GM19043 (cell line): ENCODE results near the gene ZDHHC1.

ENCODE experiments used
- ATAC-seq: cut with Tn5 transposase; IDR thresholded peaks from one replicate; pipeline ENCODE4 v1.9.1; 2021; ENCODE audit warnings: low read depth; ENCODE audit not compliant: unreplicated experiment

Gene ZDHHC1

GRCh38 chr16:67449336-67449735, 33.1 kb upstream of the ZDHHC1 start:
- ATAC-seq: no peak

- ATAC-seq: no peak
Observed at GRCh38 chr16:67448580-67448979, 32.3 kb upstream of the ZDHHC1 start.

DNA sequence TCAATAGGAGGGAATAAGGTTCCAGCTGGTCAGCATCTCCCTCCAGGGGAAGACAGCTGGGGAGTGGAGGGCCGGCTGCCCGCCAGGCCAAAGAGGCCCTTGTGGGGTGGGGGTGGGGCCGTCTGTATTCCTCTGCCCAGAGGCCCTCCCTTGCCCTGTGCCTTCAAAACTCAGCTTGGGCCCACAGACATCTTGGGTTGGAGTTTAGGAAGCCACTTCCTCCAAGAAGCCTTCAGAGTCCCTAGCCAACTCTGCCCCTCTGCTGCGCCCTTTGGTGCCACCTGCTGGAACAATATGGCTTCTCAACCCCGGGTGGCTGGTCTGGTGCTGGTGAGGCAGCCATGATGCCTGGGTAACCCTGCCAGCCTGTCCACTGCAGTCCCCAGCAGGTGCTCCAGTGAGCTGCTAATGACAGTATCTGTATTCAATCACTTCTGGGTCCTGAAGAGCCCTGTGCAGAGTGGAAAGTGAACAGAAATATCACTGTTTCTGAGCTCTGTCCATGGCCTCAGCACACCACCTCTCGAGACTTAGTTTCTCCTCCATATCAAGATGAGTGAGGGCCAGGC, 31.3 kb upstream of the ZDHHC1 start:
- no peak for ATAC-seq

- no peak for ATAC-seq
Observed at GRCh38 chr16:67446968-67447507, 30.8 kb upstream of the ZDHHC1 start.

DNA sequence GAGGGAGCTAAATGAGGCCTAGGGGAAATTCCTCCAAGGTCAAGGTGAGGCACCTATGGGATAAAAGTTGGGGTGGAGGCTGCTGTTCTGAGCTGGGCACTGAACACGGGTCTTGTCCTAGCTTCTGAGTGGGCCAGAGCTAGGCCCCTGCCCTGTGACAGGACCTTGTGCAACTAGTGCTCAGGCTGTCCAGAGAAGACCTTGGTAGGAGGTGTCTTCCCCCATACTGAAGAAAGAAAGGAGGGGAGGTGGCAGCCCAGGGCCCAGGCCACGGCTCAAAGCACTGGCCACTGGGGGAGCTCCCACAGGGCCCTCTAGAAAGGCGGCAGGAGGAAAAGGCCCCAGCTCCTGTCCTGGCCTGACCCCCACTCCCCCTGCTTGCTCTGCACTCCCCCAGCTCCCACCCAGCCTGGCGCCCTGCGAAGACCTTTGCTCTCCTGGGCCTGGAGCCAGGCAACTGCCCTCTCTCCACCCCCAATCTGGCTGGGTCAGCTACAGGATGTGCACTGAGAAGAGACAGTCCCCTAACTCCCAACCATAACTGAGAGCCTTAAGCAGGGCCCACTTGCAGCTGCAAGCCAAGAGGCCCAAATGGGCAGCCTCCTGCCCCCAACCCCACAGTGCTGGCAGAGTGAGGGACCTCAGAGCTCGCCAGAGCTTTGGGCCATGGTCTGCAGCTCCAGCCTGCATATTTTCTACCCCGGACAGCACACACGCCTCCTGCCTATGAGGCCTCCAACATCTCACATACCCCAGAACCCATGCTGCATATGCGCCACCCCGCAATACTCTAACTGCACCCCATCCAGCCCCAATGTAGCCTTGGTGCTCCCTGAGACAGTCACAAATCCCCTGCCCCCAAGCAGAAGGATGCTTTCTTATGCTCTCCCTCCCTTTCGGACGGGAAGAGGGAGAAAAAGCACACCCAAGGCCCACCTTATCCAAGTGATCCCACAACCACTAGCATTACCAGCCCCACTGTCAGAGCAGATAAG, 29.9 kb upstream of the ZDHHC1 start:
- ATAC-seq: no peak

DNA sequence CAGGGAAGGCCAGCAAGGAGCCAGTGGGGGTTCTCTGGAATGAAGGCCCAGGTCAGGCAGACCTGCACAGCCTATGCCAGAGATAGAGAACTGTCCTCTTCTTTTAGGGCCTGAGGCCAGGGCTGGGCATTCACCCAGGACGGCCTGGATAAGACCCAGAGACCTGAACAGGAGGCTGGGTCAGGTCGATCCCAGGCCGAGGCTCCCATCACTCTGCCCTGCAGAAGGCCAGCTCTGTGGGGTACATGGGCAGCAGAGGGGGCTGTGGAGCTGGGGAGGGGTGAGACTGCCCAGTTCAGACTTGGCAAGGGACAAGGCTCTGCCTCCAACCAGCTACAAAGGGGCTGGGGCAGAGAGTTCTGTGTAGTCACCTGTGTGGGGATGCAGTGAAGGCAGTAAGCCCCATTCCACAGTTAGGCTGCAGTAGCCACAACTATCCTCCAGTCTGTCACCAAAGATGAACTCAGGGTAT, 29.2 kb upstream of the ZDHHC1 start:
- no peak for ATAC-seq

DNA sequence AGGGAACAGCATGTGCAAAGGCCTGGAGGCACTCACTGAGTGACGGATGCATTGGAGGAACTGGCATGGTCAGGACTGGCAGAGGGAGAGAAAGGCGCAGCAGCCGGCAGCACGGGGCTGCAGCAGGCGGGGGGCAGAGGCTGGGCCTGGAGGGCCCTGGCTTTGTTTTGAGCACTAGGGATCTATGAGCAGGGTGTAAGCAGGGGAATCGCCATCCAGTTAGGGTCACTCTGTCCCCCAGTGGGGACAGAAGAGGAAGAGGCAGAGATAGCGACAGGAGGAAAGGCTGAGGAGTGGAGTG, 28.8 kb upstream of the ZDHHC1 start:
- no peak for ATAC-seq

- no peak for ATAC-seq
Observed at GRCh38 chr16:67444259-67445125, 28.2 kb upstream of the ZDHHC1 start.

- ATAC-seq: no peak
Observed at GRCh38 chr16:67443265-67443664, 27.0 kb upstream of the ZDHHC1 start.

- no peak for ATAC-seq
Observed at GRCh38 chr16:67442581-67443255, 26.4 kb upstream of the ZDHHC1 start.

- ATAC-seq: no peak
Observed at GRCh38 chr16:67441907-67442306, 25.6 kb upstream of the ZDHHC1 start.

- no peak for ATAC-seq
Observed at GRCh38 chr16:67441271-67441753, 25.0 kb upstream of the ZDHHC1 start.

- no peak for ATAC-seq
Observed at GRCh38 chr16:67438824-67439393, 22.6 kb upstream of the ZDHHC1 start.

DNA sequence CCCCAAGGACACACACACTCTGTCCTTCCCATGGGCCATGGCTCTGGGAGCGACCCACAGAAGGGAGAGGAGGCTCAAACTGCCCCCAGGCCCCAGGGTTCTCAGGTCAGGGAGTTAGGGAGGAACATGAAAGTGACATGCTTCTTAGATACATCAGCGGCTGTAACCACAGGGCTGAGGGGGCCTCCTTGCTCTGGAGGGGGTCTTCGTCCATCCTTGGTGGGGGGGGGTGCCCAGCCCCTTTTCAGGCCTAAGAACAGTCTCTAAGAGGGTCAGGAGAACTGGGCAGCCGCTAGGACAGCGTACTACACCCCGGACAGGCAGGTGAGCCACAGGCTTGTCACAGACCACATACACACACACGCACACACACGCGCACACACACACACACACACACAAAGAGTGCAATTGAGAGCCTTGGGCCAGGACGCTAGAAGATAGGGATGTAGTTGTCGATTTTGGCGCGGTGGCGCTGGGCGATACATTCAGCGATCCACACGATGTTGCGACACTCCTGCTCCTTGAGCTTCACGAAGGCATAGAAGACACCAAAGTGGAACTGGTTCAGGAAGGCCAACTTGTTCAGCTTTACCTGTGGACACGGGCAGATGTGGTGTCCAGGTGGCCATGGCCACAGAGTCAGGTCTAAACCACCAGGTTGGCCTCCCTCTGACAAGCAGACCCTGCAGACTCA, 22.0 kb upstream of the ZDHHC1 start:
- no peak for ATAC-seq

DNA sequence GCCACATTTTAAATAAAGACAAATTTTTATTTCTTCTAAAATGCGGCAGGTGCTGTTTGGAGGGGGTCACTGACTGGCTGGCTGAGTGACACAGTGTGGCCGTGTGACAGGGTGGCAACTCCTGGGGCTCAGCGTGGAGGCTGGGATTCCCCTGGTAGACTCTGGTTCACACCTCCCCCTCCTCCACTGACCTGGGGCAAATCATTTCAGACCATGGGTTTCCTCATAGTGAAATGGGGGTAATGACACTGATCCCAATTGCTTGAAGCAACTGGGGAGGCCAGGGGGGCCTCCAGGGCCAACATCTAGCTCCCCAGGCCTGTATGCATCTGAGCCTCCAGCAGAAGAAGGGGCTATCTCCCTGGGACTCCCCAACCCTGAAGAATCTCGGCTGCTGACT, 21.2 kb upstream of the ZDHHC1 start:
- ATAC-seq: no peak

DNA sequence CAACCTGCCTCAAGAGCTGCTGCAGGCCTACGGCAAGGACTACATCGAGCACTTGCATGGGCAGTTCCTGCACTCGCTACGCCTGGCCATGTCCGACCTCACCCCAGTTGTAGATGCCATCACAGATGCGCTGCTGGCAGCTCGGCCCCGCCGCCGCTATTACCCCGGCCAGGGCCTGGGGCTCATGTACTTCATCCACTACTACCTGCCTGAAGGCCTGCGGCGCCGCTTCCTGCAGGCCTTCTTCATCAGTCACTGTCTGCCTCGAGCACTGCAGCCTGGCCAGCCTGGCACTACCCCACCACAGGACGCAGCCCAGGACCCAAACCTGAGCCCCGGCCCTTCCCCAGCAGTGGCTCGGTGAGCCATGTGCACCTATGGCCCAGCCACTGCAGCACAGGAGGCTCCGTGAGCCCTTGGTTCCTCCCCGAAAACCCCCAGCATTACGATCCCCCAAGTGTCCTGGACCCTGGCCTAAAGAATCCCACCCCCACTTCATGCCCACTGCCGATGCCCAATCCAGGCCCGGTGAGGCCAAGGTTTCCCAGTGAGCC, 20.4 kb upstream of the ZDHHC1 start:
- no peak for ATAC-seq

DNA sequence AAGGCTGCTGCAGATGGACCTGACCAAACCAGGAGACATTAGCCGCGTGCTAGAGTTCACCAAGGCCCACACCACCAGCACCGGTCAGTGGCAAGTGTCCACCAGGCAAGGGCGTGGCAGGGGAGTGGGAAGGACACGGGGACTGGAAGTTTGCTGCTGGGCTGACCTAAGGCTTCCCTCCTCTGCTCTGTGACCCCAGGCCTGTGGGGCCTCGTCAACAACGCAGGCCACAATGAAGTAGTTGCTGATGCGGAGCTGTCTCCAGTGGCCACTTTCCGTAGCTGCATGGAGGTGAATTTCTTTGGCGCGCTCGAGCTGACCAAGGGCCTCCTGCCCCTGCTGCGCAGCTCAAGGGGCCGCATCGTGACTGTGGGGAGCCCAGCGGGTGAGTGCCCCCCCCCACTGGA, 19.5 kb upstream of the ZDHHC1 start:
- ATAC-seq: no peak

- ATAC-seq: no peak
Observed at GRCh38 chr16:67433131-67433719, 16.9 kb upstream of the ZDHHC1 start.

- ATAC-seq: no peak
Observed at GRCh38 chr16:67432506-67432890, 16.2 kb upstream of the ZDHHC1 start.
